ENCODE measurements around the gene DCTPP1. TPM values are rescaled to one million over a fixed set of nuclear protein-coding genes. Genes with fewer than 3 reads are reported as not detected.

DCTPP1 gene
- total RNA-seq, 4 donors from 2014 or later: 11.8 to 32.6 (median 17.8) TPM

DNA sequence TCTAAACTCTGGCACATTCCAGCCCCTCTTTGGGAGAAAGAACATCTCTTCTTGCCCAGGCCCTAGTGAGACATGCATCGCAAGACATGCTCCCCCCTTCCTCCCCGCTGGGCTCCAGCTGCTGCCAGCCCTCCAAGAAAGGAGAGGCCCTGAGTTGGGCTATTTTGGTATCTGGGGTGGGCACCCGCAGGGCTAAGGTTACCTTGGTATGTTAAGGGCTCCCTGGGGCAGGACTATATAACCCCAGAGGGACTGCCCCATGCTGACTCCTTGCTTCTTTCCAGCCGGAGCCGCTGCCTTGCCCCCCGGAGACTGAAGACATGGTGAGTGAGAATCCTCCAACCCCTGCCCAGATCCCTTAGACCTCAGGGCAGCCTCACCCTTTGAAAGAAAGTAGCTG lies 55.3 kb downstream of the DCTPP1 start, which contains the start of gene MYL11:
TSS of gene MYL11 (plus strand) at position 265 of the 400 bp plus-strand sequence. CDS start at position 321, 56 bp downstream.
- H3K27me3 ChIP-seq: no peaks in the 10 kb centered on the region
- TF ChIP-seq POLR2A (IDR thresholded peaks at IDR 0.05): no peak
- TF ChIP-seq, protein P1, sequence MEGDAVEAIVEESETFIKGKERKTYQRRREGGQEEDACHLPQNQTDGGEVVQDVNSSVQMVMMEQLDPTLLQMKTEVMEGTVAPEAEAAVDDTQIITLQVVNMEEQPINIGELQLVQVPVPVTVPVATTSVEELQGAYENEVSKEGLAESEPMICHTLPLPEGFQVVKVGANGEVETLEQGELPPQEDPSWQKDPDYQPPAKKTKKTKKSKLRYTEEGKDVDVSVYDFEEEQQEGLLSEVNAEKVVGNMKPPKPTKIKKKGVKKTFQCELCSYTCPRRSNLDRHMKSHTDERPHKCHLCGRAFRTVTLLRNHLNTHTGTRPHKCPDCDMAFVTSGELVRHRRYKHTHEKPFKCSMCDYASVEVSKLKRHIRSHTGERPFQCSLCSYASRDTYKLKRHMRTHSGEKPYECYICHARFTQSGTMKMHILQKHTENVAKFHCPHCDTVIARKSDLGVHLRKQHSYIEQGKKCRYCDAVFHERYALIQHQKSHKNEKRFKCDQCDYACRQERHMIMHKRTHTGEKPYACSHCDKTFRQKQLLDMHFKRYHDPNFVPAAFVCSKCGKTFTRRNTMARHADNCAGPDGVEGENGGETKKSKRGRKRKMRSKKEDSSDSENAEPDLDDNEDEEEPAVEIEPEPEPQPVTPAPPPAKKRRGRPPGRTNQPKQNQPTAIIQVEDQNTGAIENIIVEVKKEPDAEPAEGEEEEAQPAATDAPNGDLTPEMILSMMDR (IDR thresholded peaks at IDR 0.05 in 4 of 5, conservative IDR thresholded peaks at IDR 0.05 in 1 of 5): no peak
- peak in 1 of 2 donors; percentile 66 for DNase-seq
- H3K27ac ChIP-seq: peak within 1 kb of the TSS; percentile 95 to 100 (median 98)
- no peaks in the 10 kb centered on the region for H3K36me3 ChIP-seq
- in situ Hi-C loops (cut with MboI; ENCODE audit: low sequenced_read_pairs in 4 of 4) (loop anchor here in 2 of 4 donors (25.0 kb wide), 2 partner anchors 287 to 312 kb away; partner anchors contain the start of genes ALDOA (in 1 of the 2), PPP4C (in 1 of the 2), TBX6 (in 1 of the 2) and YPEL3 (in 1 of the 2)), intact Hi-C loops (cut with DNase I; ENCODE audit: low total_unique reads) (loop anchor here (5.0 to 10.0 kb wide), 2 partner anchors 280 to 567 kb away; partner anchors contain the start of genes MAZ, TBX6 and YPEL3)
- no peak for ATAC-seq
- H3K9me3 ChIP-seq: no peaks in the 10 kb centered on the region
- H3K4me3 ChIP-seq: peak within 1 kb of the TSS in 3 of 4 donors; percentile 2 to 74 (median 9)
- peaks cover 31 to 68% of the 10 kb centered on the region in 2 donors for H3K4me1 ChIP-seq

Other genes starting within 250 kb of the DCTPP1 start
- gene CORO1A, start 246.4 kb downstream of the DCTPP1 start, total RNA-seq: 1 to 10 TPM in 3 of 4 donors, under 1 TPM in 1; 0.44 to 8.9 (median 5.8) TPM
- gene BOLA2B, start 236.4 kb downstream of the DCTPP1 start, total RNA-seq: 100 to 1,000 TPM in 3 of 4 donors, 10 to 100 TPM in 1; 96.7 to 228 (median 140) TPM
- gene SLX1A, start 236.2 kb downstream of the DCTPP1 start, total RNA-seq: 100 to 1,000 TPM in 1 of 4 donors, 10 to 100 TPM in 3; 23.6 to 103 (median 45.7) TPM
- 10 to 100 TPM in 1 of 4 donors, 1 to 10 TPM in 2, not detected in 1; 4.9 to 11.3 (median 9.2) TPM for gene SULT1A3, start 230.8 kb downstream of the DCTPP1 start, total RNA-seq
- gene NPIPB13, start 181.6 kb downstream of the DCTPP1 start, total RNA-seq: 10 to 100 TPM in 1 of 4 donors, 1 to 10 TPM in 1, under 1 TPM in 2; 0.62 to 10.4 (median 0.91) TPM
- gene CD2BP2, start 74.7 kb downstream of the DCTPP1 start, total RNA-seq: 10 to 100 TPM; 33.4 to 53.8 (median 40.9) TPM
- gene TBC1D10B, start 59.5 kb downstream of the DCTPP1 start, total RNA-seq: 10 to 100 TPM; 35.3 to 52.6 (median 43.6) TPM
- 1,000 to 10,000 TPM; 1,053 to 4,879 (median 1,942) TPM for gene MYL11, start 55.2 kb downstream of the DCTPP1 start, total RNA-seq
- under 1 TPM in 1 of 4 donors, not detected in 3; 0.65 TPM for gene SEPTIN1, start 47.5 kb downstream of the DCTPP1 start, total RNA-seq
- gene ZNF48, start 34.6 kb downstream of the DCTPP1 start, total RNA-seq: 10 to 100 TPM in 2 of 4 donors, 1 to 10 TPM in 2; 4.4 to 12.7 (median 8.7) TPM
- gene ZNF771, start 22.4 kb downstream of the DCTPP1 start, total RNA-seq: 10 to 100 TPM; 16.7 to 34.1 (median 24.7) TPM
- gene SEPHS2, start 15.8 kb upstream of the DCTPP1 start, total RNA-seq: 10 to 100 TPM; 23.7 to 29.5 (median 27.4) TPM
- gene ITGAL, start 42.7 kb upstream of the DCTPP1 start, total RNA-seq: 1 to 10 TPM in 1 of 4 donors, under 1 TPM in 2, not detected in 1; 0.16 to 1.9 (median 0.86) TPM
- gene ZNF768, start 96.5 kb upstream of the DCTPP1 start, total RNA-seq: 100 to 1,000 TPM in 1 of 4 donors, 10 to 100 TPM in 3; 39.8 to 118 (median 69.8) TPM
- gene ZNF747, start 104.8 kb upstream of the DCTPP1 start, total RNA-seq: 10 to 100 TPM in 3 of 4 donors, 1 to 10 TPM in 1; 8.6 to 17.5 (median 13.1) TPM
- 1 to 10 TPM; 3.7 to 5.5 (median 4.9) TPM for gene ZNF764, start 128.3 kb upstream of the DCTPP1 start, total RNA-seq
- gene ZNF688, start 141.7 kb upstream of the DCTPP1 start, total RNA-seq: 10 to 100 TPM; 11.0 to 38.2 (median 18.5) TPM
- gene ZNF785, start 155.7 kb upstream of the DCTPP1 start, total RNA-seq: 1 to 10 TPM in 2 of 4 donors, under 1 TPM in 2; 0.70 to 3.2 (median 1.0) TPM
- 1 to 10 TPM; 2.9 to 6.3 (median 6.1) TPM for gene ZNF689, start 180.4 kb upstream of the DCTPP1 start, total RNA-seq
- 10 to 100 TPM in 3 of 4 donors, 1 to 10 TPM in 1; 8.8 to 28.4 (median 17.8) TPM for gene PRR14, start 220.9 kb upstream of the DCTPP1 start, total RNA-seq
- gene FBRS, start 228.4 kb upstream of the DCTPP1 start, total RNA-seq: 10 to 100 TPM; 22.0 to 34.8 (median 28.0) TPM

Data from gastrocnemius medialis (tissue), 4 donors.